NCI-H524 treated with DMSO at 0.1 percent for 48 hours (cell line): ENCODE measurements around the gene C1QTNF3.
"Not testable (repeated sequence)": the region's sequence is repeated elsewhere in the genome, so short reads cannot be mapped to it uniquely, and the experiment has no call there.

Experiments
- DNase-seq: peaks from one replicate; lab custom pipeline; 2025; lab: John Stamatoyannopoulos, UW

The C1QTNF3 gene

GRCh38 chr5:34051374-34051980 is 8.5 kb upstream of the C1QTNF3 start:
- DNase-seq: no peak

DNA sequence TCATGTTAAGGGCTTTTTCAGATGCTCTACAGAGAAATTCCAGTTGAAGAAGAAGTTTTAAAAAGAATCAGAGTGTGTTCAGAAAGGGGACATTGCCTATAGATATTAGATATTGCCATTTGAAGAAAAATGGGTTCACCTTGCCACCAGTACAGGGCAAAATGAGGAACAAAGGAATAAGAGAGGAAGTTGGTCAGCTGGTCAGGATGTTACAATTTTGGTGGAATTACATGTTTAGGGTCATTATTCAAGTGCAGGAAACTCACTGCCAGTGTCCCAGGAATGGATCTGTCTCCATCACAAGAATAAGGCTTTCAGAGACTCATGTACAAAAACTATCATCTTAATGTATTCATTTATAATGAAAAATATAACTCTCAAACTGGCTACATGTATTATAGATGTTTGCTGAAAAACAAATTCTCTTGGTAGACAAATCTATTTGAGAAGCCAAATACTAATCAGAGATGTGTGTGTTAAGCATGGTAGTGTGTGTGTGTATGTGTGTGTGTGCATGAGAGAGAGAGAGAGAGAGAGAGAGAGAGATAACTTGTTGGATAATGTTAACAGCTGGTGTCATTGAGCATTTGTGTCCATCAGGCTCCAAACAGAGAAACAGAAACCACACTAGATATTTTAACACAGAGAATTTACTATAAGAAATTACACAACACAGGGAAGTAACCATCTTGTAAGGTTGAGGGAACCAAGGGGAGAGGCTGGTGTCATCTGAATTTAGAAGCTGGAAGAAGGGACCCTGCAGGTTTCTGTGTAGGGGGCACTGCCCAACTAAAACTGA is 5.0 kb upstream of the C1QTNF3 start:
- DNase-seq: no peak

DNA sequence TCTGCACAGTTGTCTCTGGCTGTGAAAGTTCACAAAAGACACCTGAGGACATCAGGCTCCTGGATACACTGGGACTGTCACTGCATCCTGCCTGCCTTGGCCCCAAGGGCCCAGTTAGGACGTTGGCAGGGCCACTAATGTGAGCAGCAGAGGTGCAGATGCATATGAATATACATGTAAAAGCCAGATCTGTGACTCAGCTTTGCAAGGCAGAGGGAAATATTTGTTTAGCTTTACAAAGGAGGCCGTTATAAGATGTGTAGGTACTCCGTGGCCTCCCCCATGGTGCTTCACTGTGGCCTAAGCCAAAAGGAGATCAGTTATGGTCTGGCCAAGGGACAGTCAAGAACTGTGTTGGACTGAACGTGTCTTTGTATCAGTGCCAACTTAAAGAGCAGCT is 4.1 kb upstream of the C1QTNF3 start:
- no peak for DNase-seq

DNA sequence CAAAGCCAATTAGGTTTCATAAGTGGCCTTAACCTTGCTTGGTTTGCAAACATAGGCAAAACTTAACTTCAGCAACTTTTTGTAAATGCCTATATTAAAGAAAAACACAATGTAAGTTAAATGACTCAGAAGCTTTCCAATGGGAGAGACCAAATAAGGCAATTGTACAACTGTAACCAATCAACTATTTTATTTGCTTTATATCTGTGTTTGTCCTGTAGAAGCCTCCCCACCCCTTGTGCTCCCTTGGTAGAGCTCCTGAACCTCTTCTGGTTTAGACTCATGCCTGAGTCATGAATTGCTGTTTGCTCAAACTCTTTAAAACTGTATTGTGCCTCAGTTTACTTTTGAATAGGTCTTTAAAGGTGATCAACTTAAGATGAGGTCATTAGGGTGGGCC is 3.0 kb upstream of the C1QTNF3 start:
- no peak for DNase-seq

DNA sequence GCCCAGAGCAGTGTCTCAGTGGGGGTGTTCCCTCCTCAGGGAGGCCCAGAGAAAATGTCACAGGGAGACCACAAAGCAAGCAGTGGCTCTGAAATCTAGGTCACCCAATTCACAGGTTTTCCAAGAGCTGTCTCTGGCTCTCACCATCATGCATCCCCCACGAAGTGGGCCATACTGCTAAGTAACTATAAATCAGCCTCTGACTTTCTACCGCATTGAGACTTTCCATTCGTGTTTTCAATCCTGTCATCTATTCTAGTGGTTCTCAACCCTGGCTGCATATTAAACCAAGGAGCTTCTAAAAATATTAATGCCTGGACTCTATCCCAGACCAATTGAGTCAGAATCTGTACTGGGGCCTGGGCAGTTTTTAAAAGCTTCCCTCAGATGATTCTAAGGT is 2.0 kb upstream of the C1QTNF3 start:
- no peak for DNase-seq

DNA sequence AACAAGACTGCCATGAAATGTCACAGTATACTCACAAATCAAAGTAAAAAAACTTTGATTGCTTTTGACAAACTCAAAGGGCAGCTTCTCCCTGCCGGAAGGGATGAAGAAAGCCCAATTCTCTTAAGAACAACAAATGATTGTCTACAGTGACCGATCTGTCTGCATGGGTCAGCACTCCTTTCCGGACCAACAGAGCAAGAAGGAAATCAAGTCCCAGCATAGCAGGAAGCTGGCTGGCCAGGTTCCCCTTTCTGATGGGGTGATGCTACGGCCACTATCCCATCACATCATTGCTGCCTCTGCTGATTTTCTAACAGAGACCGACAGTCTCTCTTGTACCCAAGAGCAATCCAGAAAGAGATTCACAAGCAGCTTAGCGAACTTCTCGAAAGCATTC is 692 bp downstream of the C1QTNF3 start:
- no peak for DNase-seq

GRCh38 chr5:34041247-34041972 is 1.6 kb downstream of the C1QTNF3 start:
- DNase-seq: no peak

- no peak for DNase-seq
Observed at GRCh38 chr5:34040472-34040871, 2.5 kb downstream of the C1QTNF3 start.

GRCh38 chr5:34039398-34040157 is 3.4 kb downstream of the C1QTNF3 start:
- no peak for DNase-seq

DNA sequence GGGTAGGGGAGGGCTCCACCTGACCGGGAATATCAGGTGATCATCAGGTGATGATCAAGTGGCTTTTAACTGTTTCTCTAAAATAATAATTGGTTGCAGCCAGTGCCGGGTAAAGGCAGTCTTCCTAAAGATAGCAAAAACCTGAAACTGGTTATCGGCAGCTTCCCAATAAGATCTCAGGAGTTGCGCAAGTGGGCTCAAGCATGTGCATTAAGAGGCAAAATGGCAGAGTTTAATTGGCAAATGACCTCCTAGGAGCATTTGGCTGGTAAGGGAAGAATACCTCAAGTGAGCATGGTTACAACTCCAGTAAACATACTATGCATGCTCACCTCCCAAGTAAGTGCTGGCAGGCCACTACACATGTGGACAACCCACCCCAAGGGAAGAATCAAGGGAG is 4.2 kb downstream of the C1QTNF3 start:
- no peak for DNase-seq

DNA sequence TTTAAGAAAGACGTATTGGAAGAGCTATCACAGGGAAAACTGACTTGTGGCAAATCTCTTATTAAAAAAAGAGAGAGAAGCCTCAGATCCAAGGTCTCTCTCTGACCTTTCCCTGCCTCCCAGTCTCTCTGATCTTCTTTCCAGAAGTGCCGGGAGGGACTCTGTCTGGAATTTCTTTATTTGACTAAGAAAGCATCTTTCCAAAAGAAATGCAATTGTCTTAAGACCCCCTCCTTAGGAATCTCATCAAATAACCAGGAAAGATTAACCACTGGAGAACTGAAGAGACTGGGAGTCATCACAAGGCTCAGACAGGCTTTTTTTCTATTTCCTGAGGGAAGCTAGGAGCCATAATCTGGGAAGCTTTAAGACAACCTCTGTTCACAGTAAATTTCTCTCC is 4.6 kb downstream of the C1QTNF3 start:
- DNase-seq: no peak

DNA sequence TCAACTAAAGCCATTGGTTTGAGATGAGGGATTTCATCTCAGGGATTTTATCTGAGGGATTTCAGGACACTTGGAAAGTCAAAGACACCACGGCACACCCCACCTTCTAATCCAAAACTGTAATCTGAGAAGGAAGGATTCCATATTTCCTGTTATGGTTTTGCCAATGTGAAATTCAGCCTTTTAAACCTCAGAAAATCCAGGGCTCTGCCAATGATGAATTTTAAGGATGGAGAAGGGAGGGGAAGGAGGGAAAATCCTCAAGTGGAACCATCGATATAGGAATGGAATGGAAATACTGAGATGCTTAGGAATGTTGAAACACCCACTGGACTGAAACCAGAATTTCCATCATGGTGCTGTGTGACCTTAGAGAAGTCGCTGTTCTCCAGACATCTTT is 5.3 kb downstream of the C1QTNF3 start:
- no peak for DNase-seq

DNA sequence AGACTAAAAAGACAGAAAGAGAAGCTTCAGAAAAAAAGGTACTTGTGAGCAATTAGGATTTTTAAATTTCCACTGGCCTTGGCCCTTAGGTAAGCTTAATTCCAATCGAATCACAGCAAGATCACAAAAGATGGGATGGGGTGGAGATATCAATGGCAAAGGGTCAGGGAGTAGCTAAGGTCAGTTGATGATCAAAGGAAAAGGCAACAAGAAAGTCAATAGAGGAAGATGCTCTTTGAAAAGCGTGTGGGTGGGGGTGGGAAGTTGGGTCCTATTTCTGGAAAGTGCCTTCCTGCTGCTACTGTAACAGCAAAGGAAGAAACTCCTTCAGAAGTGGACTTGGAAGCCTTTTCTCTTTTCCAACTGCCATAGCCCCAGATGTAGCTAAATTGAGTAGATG is 7.3 kb downstream of the C1QTNF3 start:
- DNase-seq: no peak

DNA sequence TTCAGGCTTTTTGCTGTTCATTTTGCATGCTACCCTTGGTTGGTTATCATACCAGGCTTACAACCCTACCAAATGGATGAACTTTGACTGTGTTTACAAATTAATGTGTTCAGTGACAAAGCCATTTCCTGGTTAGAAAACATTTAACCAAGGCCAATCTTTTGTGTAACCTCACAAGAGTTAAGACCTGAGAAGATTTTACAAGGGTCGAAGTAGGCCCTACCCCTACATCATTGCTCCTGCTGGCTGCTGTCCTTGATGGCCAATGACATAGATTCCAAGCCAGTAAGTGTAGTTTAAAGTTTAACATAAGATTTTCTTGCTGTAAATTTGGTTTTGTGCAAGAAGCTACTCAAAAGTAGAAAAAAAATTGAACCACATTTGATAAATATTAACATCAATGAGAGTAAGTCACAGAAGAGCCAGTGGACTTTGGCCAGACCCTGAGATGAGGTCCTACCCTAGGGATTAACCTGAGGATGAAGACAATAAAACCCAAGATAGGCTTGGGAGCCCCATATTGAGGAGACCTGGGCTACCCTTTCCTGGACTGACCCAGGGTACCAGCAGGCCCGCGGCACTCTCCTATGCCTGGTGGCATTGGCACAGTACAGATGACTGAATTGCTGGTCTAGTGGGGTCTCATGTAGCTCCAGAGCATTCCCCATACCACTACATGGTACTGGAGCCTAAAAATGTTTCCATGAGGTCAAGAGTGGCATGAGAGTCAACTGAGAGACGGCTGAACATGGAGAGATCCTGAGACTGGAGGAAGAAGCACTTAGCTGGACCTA is 8.3 kb downstream of the C1QTNF3 start:
- no peak for DNase-seq

DNA sequence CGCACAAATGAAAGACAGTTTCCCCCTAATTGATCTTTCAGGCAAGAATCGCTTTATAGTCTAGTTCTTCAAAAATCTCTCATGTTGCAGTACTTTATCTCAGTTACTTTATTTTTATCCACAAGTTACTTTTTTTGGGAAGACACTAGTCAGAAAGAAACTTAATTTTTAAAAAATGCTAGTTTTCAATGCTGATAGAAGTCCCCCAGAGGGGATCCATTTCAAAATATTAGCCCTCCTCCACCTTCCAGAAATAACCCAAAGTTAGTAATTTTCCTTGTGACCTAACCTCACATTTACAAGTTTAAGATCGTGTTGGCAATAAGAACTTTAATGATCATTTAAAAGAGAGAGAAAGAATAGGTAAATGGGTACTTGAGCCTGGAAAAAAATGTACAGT is 11.0 kb downstream of the C1QTNF3 start:
- DNase-seq: no peak

DNA sequence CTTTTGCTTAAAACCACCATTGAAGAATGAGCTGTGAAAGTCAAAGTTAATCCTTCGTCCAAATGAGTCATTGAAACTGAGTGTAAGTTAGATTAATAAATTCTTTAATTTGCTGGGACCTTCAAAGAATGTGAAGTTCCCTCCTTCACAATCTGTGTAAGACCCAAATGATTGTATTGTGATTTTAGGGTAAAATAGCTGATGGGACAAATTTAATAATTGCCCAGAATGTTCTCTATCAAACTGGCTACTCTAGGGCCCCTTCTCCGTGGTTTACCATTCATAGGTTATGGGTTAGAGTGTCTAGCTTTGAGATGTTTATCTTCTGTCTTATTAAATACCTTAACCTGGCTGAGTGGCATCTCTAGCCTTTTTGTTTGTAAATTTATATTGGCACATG is 11.9 kb downstream of the C1QTNF3 start:
- DNase-seq: no peak

DNA sequence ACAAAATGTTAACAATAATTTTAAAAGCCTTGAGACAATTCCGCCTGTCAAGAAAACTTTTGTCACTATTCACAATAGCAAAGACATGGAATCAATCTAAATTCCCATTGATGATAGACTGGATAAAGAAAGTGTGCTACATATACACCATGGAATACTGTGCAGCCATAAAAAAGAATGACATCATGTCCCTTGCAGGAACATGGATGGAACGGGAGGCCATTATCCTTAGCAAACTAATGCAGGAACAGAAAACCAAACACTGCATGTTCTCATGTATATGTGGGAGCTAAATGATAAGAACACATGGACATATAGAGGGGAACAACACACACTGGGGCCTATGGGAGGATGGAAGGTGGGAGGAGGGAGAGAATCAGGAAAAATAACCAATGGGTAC is 12.4 kb downstream of the C1QTNF3 start:
- not testable (repeated sequence) for DNase-seq

DNA sequence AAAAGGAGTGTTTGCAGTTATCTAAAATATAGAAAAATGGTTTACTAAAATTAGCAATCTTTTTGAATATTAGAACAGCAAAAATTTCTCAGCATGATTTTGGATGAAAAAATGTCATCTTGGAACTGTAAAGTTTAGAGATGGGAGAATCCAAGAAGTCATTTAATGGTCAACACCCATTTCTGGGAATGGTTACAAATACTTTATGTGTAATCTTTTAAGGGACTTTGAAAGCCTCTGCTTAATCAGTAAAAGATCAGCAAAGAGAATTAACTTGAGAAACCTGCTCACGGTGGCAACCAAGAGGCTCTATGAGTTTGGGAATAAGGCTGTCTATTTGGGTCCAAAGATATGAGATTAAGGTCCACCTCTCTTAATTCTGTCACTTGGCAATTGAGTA is 13.0 kb downstream of the C1QTNF3 start:
- DNase-seq: no peak

GRCh38 chr5:34028349-34028748 is 14.7 kb downstream of the C1QTNF3 start:
- DNase-seq: no peak

- no peak for DNase-seq
Observed at GRCh38 chr5:34026089-34026761, 16.8 kb downstream of the C1QTNF3 start.

DNA sequence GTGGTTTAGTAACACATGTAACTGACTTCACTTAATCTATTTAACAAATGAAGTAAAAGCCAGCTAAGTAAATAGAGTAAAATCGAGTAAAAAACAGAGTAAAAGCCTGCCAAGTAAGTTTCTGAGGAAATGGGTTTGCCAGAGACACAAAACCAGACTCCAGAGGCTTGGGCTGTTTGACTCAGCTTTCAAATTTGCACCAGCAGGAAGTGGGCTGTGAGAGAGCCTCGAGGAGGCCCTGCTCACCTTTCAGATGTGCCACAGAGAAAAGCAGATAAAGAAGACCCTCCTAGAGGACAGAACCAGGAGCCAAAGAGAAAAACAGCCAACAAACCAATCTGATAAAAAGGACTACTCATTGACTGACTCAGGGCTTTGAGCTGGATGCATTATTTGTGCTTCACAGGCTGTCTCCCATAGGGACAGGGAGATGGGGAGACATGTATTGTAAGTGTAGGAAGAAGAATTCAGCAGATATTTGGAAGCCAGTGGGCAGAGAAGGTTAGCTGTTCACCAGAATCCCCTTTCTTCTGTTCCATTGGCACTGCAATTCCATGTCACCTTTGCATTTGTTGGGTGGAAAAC is 20.8 kb downstream of the C1QTNF3 start:
- DNase-seq: no peak
